B cell (primary cell): ENCODE results near the gene MRC2.

ENCODE experiments used
- EZH2 ChIP-seq: IDR thresholded peaks from 2 replicates; pipeline ENCODE4 v1.6.1; 2012; ENCODE audit warnings: borderline replicate concordance, low read depth, mild to moderate bottlenecking, moderate library complexity, low read length; ENCODE audit not compliant: insufficient read depth, poor library complexity, severe bottlenecking
- TF ChIP-seq, protein P1 (sequence below): fragments of 200-600 bp; IDR thresholded peaks from one replicate; pipeline ENCODE4 v1.8.0; 2022; ENCODE audit warnings: antibody characterized with exemption, mild to moderate bottlenecking

DNA sequence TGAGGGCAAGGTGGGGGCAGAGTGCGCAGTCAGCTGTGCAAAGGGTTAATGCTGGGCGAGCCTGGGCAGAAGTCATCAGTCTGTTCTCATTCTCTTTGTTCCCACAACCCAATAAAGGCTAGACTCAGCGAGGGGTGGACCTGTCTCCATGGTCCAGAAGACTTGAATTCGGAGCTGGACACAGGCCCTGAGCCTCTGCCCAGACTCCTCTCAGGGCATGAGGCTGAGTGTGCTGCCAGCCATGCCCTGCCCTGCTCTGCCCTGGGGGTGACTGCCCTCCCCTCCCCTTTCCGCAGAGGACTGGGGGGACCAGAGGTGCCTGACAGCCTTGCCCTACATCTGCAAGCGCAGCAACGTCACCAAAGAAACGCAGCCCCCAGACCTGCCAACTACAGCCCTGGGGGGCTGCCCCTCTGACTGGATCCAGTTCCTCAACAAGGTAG lies 54.5 kb downstream of the MRC2 start:
- TF ChIP-seq, protein P1, sequence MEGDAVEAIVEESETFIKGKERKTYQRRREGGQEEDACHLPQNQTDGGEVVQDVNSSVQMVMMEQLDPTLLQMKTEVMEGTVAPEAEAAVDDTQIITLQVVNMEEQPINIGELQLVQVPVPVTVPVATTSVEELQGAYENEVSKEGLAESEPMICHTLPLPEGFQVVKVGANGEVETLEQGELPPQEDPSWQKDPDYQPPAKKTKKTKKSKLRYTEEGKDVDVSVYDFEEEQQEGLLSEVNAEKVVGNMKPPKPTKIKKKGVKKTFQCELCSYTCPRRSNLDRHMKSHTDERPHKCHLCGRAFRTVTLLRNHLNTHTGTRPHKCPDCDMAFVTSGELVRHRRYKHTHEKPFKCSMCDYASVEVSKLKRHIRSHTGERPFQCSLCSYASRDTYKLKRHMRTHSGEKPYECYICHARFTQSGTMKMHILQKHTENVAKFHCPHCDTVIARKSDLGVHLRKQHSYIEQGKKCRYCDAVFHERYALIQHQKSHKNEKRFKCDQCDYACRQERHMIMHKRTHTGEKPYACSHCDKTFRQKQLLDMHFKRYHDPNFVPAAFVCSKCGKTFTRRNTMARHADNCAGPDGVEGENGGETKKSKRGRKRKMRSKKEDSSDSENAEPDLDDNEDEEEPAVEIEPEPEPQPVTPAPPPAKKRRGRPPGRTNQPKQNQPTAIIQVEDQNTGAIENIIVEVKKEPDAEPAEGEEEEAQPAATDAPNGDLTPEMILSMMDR = no peak
- TF ChIP-seq EZH2 = no peak
